ENCODE data around the gene SEMA3A.
"Not testable (repeated sequence)": the region's sequence is repeated elsewhere in the genome, so short reads cannot be mapped to it uniquely, and the experiment has no call there.

The SEMA3A gene

GRCh38 chr7:84060000-84060399 is 134.6 kb downstream of the SEMA3A start:
- no peak for DNase-seq (ENCODE audit: low spot score)

- DNase-seq (ENCODE audit: low spot score) = no peak
Observed at GRCh38 chr7:84058311-84059076, 136.1 kb downstream of the SEMA3A start.

DNA sequence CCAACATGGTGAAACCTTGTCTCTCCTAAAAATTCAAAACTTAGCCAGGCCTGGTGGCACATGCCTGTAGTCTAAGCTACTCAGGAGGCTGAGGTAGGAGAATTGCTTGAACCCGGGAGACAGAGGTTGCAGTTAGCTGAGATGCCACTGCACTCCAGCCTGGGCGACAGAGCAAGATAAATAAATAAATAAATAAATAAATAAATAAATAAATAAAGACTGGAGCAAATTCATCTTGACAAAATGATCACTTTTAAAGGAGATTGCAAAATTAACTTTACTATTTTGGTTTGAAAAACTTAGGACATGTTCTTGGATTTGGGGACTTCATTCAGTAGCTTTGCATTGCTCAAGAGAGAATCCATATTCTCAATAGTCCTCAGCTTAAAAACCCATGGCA is 137.0 kb downstream of the SEMA3A start:
- DNase-seq (ENCODE audit: low spot score) = no peak

DNA sequence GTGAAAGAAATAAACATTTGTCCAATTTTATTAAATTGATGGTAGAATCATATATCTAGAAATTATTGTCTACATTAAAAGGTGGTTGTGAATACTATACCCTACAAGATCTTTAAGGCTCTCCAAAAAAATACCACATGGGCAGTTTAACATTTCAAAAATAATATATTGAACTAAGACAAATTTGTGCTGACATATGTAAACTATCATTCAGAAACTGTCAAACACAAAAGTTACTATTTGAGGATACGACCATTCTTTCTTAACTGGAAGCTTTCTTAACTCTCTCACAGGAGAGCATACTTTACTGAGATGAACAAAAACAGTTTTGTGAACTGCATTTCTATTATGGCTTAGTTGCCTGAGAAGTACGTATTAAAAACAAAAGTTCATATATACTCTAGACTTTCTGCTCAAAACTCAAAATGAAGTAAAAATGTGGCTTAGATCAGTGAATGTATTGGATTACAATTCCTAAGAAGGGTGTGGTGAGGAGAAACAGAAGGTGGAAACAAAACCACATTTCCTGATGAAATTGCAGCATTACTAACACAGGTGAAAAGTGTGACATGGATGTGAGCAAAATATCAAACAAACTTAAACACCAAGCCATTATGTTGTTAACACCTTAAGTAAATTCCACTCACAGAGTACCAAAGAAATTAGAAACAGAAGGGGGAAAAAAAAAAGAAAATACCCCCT is 138.5 kb downstream of the SEMA3A start:
- DNase-seq (ENCODE audit: low spot score) = peak; percentile 7

- not testable (repeated sequence) for DNase-seq (ENCODE audit: low spot score)
Observed at GRCh38 chr7:84055199-84055598, 139.4 kb downstream of the SEMA3A start.

DNA sequence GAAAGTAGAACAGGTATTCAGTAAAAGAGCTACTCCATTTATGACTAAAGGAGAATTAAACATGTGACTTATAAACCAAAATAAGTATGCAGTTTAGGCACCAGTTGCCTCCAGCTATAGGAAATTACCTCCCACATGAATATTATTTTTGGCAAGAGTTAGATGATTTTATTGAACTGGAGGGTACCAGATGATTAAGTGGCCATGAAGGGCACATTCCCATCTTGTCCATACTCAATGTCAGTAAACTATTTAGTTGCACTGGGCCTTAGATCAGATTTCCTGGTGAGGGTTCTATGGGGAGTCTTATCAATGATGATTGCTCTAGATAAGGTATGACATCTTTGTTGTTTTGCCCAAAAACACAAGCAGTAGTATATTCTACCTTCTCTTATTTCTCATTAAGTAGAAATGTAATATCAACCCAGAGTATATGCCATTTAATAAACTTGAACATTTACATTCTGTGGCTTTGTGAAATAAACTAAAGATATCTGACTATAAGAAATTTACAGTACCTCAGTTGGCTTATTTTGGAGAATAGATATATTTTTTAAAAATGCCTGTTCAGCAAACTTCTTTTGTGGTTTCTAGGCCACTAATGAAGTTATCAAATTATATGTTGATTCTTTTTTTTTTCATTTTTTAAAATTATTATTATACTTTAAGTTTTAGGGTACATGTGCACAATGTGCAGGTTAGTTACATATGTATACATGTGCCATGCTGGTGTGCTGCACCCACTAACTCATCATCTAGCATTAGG is 145.3 kb downstream of the SEMA3A start:
- no peak for DNase-seq (ENCODE audit: low spot score)

GRCh38 chr7:84047085-84047484 is 147.5 kb downstream of the SEMA3A start:
- DNase-seq (ENCODE audit: low spot score) = no peak

- DNase-seq (ENCODE audit: low spot score) = no peak
Observed at GRCh38 chr7:84044834-84045233, 149.8 kb downstream of the SEMA3A start.

DNA sequence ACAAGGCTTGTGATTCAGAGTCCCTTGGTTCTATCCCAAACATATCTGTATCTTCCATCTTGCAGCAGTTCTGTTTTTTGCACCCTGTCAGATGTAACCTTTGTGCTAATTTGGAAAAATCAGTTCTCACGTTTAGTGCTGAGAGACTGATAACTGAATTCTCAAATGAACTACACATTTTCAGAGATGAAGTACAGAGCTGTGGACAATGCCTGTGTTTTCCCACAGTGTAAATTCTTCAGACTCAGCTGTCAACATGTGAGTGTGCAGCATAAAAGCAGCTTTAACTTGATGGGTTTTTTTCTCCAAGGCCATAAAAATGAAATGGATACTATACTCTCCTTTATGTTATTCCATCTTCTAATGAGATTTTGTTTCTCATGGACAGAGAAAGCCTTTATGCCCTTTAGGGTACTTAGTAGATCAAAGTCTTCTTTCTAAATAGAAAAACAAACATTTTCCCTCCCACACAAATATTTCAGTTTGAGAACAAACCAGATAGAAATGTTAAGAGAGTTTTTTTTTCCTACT is 150.9 kb downstream of the SEMA3A start:
- no peak for DNase-seq (ENCODE audit: low spot score)

DNA sequence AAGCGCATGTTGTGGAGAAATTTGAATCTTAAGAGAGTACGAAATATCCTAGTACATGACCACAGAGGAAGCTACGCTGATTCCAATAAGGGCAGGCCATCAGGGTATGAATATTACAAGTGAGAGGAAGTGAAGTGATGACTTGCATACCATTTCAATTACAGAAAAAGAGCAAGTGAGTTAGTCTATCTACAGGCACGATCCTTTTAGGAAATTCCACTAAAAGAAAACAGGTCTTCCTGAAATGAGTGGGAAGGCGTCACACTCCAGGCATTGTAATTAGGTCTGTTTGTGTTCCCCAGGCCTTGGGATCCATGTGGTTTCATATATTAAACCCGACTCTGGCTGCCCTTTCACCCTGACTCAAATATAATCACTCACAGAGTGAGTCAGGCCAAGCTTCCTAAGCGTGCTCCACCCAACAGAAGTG is 152.5 kb downstream of the SEMA3A start:
- peak; percentile 25 for DNase-seq (ENCODE audit: low spot score)

DNA sequence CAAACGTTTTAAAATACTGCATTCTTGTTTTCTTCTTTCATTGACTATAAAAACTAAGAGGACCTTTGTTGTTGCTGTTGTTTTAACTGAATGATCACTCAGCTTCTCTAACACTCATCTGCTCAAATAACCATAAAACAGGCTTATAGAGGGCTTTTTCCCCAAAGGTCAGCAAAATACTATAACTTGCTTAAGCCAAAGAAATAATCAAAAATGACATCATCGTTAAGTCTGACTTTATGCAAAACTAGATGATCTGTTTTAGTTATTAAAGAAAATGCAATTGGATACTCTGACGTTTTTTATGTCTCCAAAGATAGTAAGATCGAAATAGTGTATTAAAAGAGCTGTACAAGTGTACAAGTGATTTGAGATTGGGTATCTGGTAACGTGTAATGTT is 152.9 kb downstream of the SEMA3A start:
- DNase-seq (ENCODE audit: low spot score) = no peak

GRCh38 chr7:84040355-84040754 is 154.2 kb downstream of the SEMA3A start:
- DNase-seq (ENCODE audit: low spot score) = no peak

DNA sequence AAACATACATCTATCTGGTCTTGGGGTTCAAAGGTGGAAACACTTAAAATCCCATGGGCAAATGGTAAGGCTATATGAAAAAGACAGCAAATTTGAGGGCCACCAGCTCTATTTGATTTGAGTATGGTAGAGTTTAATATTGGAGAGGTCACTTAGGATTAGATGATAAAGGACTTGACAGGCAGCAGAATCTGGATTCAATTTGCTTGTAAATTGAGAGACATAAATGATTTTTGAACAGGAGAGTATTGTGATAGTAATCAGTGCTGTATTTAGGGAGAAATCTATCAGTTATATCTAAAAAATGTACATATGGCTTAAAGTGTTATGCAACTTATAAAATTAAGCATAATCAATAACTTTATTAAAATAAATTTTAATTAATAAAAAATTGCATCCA is 155.2 kb downstream of the SEMA3A start:
- no peak for DNase-seq (ENCODE audit: low spot score)

DNA sequence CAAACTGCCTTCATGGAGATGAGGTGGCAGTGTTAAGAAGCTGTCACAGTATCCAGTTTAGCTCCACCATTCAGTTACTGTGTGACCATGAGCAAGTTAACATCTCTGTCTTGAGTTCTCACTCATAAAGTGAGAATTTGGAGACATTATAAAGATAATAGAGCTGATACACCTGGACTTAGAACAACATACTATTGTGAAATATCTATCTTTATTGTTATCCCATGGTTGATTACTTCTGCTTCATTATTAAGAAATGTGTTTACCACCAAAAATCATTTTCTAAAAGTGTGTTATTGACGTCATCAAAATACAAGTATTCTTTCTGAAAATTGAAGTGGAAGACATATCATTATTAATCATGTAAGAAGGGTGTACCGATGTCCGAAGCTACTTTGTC is 166.9 kb downstream of the SEMA3A start:
- DNase-seq (ENCODE audit: low spot score) = no peak

GRCh38 chr7:84025332-84025927 is 169.2 kb downstream of the SEMA3A start:
- peak; percentile 80 for DNase-seq (ENCODE audit: low spot score)

- DNase-seq (ENCODE audit: low spot score) = no peak
Observed at GRCh38 chr7:84022684-84023308, 171.8 kb downstream of the SEMA3A start.

- DNase-seq (ENCODE audit: low spot score) = no peak
Observed at GRCh38 chr7:84022009-84022408, 172.6 kb downstream of the SEMA3A start.

DNA sequence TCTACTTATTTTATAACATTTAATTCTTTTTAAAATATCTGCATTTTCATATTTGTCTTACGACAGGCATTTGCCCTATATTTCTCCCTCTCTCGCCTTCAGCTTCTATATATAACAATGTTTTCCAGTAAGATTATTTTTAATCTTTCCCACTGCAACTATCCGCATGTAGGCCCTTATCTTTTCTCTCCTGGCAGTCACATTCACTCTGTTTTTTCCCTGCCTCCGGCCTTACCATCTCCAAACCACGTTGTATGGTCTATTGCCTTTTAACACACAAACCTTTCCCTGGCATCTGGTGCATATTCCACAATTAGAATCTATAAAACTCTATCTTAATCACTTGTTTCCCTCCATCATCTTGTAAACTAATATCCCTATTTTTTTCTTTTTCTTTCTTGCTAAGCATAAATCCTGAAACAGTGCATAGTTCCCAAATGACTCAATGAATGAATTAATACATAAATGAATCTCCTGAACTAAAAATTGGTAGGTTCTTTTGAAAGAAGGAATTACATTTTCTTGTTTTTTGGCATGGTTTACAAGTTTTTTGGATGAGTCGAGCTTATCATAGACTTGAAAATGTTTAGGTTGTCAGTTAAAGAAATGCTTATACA is 173.2 kb downstream of the SEMA3A start:
- peak; percentile 3 for DNase-seq (ENCODE audit: low spot score)

GRCh38 chr7:84017651-84018050 is 176.9 kb downstream of the SEMA3A start:
- DNase-seq (ENCODE audit: low spot score) = no peak

GRCh38 chr7:84013616-84014240 is 180.9 kb downstream of the SEMA3A start:
- DNase-seq (ENCODE audit: low spot score) = no peak

DNA sequence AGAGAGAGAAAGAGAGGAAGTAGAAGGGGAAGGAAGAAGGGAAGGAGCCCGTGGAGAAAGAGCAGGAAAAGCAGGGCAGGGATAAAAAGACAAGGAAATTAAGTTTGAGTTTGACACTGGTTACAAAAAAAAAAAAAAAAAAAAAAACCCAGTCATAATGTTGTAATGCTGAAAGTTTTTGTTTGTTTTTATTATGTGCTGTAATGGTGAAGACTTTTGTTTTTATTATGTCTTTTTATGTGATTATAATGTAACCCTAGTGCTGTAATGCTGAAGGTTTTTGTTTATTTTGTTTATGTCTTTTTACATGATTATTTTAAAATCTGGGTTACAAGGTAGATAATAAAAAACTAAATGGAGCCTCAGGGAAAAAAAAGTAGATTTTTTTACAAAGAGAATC is 184.8 kb downstream of the SEMA3A start:
- DNase-seq (ENCODE audit: low spot score) = peak; percentile 3
